Glomerular visceral epithelial cell (primary cell): ENCODE measurements around the gene TOMM40.
A peak's percentile ranks its signal among the peaks of the same experiment; 100 is the strongest.
"Not testable (repeated sequence)": the region's sequence is repeated elsewhere in the genome, so short reads cannot be mapped to it uniquely, and the experiment has no call there.

Source experiments
- DNase-seq: peaks from one replicate; pipeline ENCODE4 v3.0.0-alpha.2; 2016; ENCODE audit errors: extremely low spot score

The TOMM40 gene

GRCh38 chr19:44871809-44872208, 19.2 kb upstream of the TOMM40 start:
- DNase-seq, result no peak

- no peak for DNase-seq
Observed at GRCh38 chr19:44872661-44873060, 18.4 kb upstream of the TOMM40 start.

- no peak for DNase-seq
Observed at GRCh38 chr19:44874317-44874716, 16.7 kb upstream of the TOMM40 start.

GRCh38 chr19:44875666-44876451, 15.2 kb upstream of the TOMM40 start:
- DNase-seq, result no peak

- DNase-seq, result no peak
Observed at GRCh38 chr19:44876930-44877535, 14.0 kb upstream of the TOMM40 start.

GRCh38 chr19:44878120-44878865, 12.8 kb upstream of the TOMM40 start:
- no peak for DNase-seq

GRCh38 chr19:44879309-44880065, 11.6 kb upstream of the TOMM40 start:
- DNase-seq, result no peak

- no peak for DNase-seq
Observed at GRCh38 chr19:44882063-44882462, 9.0 kb upstream of the TOMM40 start.

GRCh38 chr19:44882619-44883397, 8.2 kb upstream of the TOMM40 start:
- not testable (repeated sequence) for DNase-seq

- DNase-seq, result no peak
Observed at GRCh38 chr19:44883922-44884321, 7.1 kb upstream of the TOMM40 start.

- DNase-seq, result no peak
Observed at GRCh38 chr19:44884566-44884965, 6.5 kb upstream of the TOMM40 start.

GRCh38 chr19:44886141-44886540, 4.9 kb upstream of the TOMM40 start:
- DNase-seq, result no peak

GRCh38 chr19:44887648-44888047, 3.4 kb upstream of the TOMM40 start:
- DNase-seq, result no peak

GRCh38 chr19:44888335-44888734, 2.7 kb upstream of the TOMM40 start:
- not testable (repeated sequence) for DNase-seq

- DNase-seq, result no peak
Observed at GRCh38 chr19:44889830-44890365, 1.2 kb upstream of the TOMM40 start.

GRCh38 chr19:44890366-44891015, 563 bp upstream of the TOMM40 start:
- peak; percentile 100 for DNase-seq

GRCh38 chr19:44892932-44893331, 1.9 kb downstream of the TOMM40 start:
- no peak for DNase-seq

- no peak for DNase-seq
Observed at GRCh38 chr19:44893332-44894051, 2.4 kb downstream of the TOMM40 start.

GRCh38 chr19:44894052-44894400, 3.0 kb downstream of the TOMM40 start:
- no peak for DNase-seq

GRCh38 chr19:44894946-44895345, 3.9 kb downstream of the TOMM40 start:
- DNase-seq, result no peak
